ENCODE results near the gene ST3GAL3. TPM values are rescaled to one million over a fixed set of nuclear protein-coding genes. Genes with fewer than 3 reads are reported as not detected.

ST3GAL3 gene
- total RNA-seq, 2 donors from 2014 or later, result 25.3 to 34.9 TPM

DNA sequence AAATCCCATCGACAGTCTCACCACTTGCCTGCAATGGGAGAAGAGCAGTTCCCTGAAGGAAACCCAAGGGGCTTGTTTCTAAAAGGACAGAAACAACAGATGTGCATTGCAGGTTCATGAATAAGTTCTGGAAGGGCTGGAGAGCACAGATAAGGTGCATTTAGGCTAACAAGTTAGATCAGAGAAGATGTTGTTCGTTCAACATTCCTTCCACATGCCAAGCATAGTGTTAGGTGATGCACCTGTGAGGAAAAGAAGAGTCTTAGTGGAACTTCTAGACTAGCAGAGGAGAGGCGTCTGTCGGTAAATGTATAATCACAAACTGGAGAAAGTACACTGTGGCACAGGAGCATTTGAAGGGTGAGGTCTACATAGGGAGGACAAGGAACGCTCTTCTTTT lies 98.0 kb downstream of the ST3GAL3 start:
- DNase-seq (no peak), ATAC-seq (replicated peaks in 1 of 2) (no peak)
- H3K27ac Mint-ChIP-seq, result no peak overlapping the region
- peaks cover 6 to 18% of the 10 kb centered on the region in 2 donors for H3K36me3 Mint-ChIP-seq (ENCODE audit: insufficient read depth in 2 of 2)
- no peak overlapping the region for H3K4me3 Mint-ChIP-seq
- H3K9me3 Mint-ChIP-seq, result peaks cover 9 to 12% of the 10 kb centered on the region in 2 donors
- peaks cover 3% of the 10 kb centered on the region for H3K4me1 Mint-ChIP-seq (ENCODE audit: low read depth)
- no peaks in the 10 kb centered on the region for H3K27me3 Mint-ChIP-seq (ENCODE audit: low read depth)

DNA sequence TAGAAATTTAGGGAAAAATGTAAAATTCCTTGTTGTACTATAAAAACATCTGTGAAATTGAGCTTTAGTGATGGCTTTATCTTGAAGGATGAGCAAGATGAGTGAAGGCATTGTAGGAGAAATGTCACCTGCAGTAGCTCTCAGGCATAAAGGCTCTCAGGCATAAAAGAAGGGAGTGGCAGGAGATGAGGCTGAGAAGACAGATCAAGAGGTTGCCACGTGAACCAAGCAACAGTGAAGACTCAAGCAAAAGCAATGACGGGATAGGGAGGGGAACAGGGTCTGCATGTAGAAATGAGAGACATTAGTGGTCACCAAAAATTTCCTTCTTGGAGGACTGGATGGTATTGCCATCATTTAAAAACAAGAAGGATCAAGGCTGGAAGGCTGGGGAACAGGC lies 98.8 kb downstream of the ST3GAL3 start:
- H3K36me3 Mint-ChIP-seq (ENCODE audit: insufficient read depth in 2 of 2), result peaks cover 6 to 18% of the 10 kb centered on the region in 2 donors
- H3K27me3 Mint-ChIP-seq (ENCODE audit: low read depth), result no peaks in the 10 kb centered on the region
- H3K27ac Mint-ChIP-seq, result no peak overlapping the region
- H3K4me1 Mint-ChIP-seq (ENCODE audit: low read depth), result no peaks in the 10 kb centered on the region
- DNase-seq, result no peak
- no peak for ATAC-seq (replicated peaks in 1 of 2)
- peaks cover 9 to 12% of the 10 kb centered on the region in 2 donors for H3K9me3 Mint-ChIP-seq
- H3K4me3 Mint-ChIP-seq, result no peak overlapping the region

DNA sequence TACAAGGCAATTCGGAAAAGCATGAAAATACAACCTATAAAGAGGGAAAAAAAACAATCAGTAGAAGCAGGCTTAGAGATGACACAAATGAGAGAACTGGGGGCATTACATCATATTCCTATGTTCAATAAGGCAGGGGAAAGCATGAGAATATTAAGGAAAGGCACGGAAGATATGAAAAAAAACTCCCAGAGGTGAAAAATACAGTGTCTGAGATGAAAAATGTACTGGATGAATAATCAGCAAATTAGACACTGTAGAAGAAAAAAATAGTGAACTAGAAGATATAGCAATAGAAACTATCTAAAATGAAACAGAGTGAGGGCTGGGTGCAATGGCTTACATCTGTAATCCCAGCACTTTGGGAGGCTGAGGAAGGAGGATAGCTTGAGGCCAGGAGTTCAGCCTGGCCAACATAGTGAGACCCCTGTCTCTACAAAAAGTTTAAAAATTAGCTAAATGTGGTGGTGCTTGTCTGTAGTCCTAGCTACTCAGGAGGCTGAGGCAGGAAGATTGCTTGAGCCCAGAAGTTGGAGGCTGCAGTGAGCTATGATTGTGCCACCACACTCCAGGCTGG lies 101.8 kb downstream of the ST3GAL3 start:
- Mint-ChIP-seq H3K9me3 (peaks cover 9 to 12% of the 10 kb centered on the region in 2 donors), H3K4me1 (ENCODE audit: low read depth) (no peaks in the 10 kb centered on the region), H3K36me3 (ENCODE audit: insufficient read depth in 2 of 2) (peaks cover 6 to 18% of the 10 kb centered on the region in 2 donors), H3K4me3 (no peak overlapping the region), H3K27ac (no peak overlapping the region), H3K27me3 (ENCODE audit: low read depth) (no peaks in the 10 kb centered on the region)
- no peak for DNase-seq
- ATAC-seq (replicated peaks in 1 of 2), result no peak

DNA sequence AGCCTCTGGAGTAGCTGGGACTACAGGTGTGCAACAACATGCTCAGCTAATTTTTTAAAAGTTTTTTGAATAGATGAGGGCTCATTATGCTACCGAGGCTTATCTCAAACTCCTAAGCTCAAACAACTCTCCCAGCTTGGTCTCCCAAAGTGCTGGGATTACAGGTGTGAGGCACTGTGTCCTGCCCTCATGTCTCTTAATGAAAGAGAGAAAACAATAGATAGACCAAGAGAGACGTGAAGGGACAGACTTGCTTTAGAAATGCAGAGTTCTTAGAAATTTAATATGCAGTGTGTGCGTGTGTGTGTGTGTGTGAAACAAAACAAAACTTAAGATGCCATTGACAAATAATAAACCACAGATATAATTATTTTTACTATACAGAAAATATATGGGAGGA lies 105.2 kb downstream of the ST3GAL3 start:
- H3K27me3 Mint-ChIP-seq (ENCODE audit: low read depth), result no peaks in the 10 kb centered on the region
- no peak for DNase-seq
- H3K9me3 Mint-ChIP-seq, result peaks cover 6 to 14% of the 10 kb centered on the region in 2 donors
- no peaks in the 10 kb centered on the region for H3K4me1 Mint-ChIP-seq (ENCODE audit: low read depth)
- no peak overlapping the region for H3K27ac Mint-ChIP-seq
- no peak for ATAC-seq (replicated peaks in 1 of 2)
- peaks cover 12 to 28% of the 10 kb centered on the region in 2 donors for H3K36me3 Mint-ChIP-seq (ENCODE audit: insufficient read depth in 2 of 2)
- no peak overlapping the region for H3K4me3 Mint-ChIP-seq

DNA sequence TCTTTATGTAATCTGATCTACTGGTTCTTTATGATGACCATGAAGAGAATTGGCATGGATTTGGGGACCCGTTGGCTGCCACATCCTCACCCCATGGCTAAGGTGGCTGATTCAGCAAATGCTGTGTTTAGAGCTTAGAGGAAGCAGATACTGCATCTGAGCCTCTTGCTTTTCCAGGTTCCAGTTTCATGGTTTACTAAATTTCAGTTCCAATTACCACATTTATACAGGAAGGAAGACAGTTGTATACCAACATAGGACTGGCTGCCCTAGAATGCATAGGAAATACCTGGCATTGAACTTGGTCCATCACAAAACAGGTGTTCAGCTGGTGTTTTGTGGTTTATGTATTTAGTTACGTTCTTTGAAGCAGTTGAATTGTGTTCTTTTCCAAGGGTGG lies 107.1 kb downstream of the ST3GAL3 start:
- Mint-ChIP-seq H3K4me3 (no peak overlapping the region), H3K27ac (no peak overlapping the region), H3K27me3 (ENCODE audit: low read depth) (no peaks in the 10 kb centered on the region), H3K9me3 (peaks cover 0 to 6% of the 10 kb centered on the region in 2 donors), H3K36me3 (ENCODE audit: insufficient read depth in 2 of 2) (peaks cover 14 to 25% of the 10 kb centered on the region in 2 donors), H3K4me1 (ENCODE audit: low read depth) (no peaks in the 10 kb centered on the region)
- DNase-seq (no peak), ATAC-seq (replicated peaks in 1 of 2) (no peak)

DNA sequence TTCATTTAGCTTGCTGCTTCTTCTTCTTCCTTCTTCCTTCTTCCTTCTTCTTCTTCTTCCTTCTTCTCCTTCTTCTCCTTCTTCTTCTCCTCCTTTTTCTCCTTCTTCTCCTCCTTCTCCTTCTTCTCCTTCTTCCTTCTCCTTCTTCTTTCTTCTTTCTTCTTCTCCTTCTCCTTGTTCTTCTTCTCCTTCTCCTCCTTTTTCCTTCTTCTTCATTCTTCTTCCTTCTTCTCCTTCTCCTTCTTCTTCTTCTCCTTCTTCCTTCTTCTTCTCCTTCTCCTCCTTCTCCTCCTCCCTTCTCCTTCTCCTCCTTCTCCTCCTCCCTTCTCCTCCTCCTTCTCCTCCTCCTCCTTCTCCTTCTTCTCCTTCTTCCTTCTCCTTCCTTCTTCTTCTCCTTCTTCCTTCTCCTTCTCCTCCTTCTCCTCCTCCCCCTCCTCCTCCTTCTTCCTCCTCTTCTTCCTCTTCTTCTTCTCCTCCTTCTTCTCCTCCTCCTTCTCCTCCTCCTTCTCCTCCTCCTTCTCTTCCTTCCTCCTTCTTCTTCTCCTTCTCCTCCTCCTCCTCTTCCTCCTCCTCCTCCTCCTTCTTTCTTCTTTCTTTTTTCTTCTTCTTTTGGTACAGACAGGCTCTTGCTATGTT lies 110.1 kb downstream of the ST3GAL3 start:
- Mint-ChIP-seq H3K27ac (no peak overlapping the region), H3K4me3 (no peak overlapping the region), H3K4me1 (ENCODE audit: low read depth) (no peaks in the 10 kb centered on the region), H3K36me3 (ENCODE audit: insufficient read depth in 2 of 2) (peaks cover 16 to 26% of the 10 kb centered on the region in 2 donors), H3K9me3 (peaks cover 0 to 6% of the 10 kb centered on the region in 2 donors), H3K27me3 (ENCODE audit: low read depth) (no peaks in the 10 kb centered on the region)
- no peak for ATAC-seq (replicated peaks in 1 of 2)
- DNase-seq, result no peak

DNA sequence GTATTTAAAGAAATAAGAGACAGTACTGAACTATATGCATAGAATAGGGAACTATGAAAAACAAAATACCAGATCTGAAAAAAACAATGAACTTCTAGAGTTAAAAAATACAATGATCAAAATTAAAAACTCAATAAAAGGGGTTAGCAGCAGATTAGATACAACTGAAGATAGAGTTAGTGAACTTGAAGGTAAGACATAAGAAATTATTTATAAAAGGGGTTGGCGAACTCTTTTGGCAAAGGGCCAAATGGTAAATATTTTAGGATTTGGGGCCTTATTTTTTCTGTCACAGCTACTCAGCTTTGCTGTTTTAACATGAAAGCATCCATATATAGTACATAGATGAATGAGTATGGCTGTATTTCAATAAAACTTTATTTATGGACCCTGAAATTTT lies 111.4 kb downstream of the ST3GAL3 start:
- no peaks in the 10 kb centered on the region for H3K4me1 Mint-ChIP-seq (ENCODE audit: low read depth)
- DNase-seq, result no peak
- H3K9me3 Mint-ChIP-seq, result peaks cover 0 to 6% of the 10 kb centered on the region in 2 donors
- H3K36me3 Mint-ChIP-seq (ENCODE audit: insufficient read depth in 2 of 2), result peaks cover 16 to 26% of the 10 kb centered on the region in 2 donors
- no peak overlapping the region for H3K27ac Mint-ChIP-seq
- no peaks in the 10 kb centered on the region for H3K27me3 Mint-ChIP-seq (ENCODE audit: low read depth)
- no peak for ATAC-seq (replicated peaks in 1 of 2)
- no peak overlapping the region for H3K4me3 Mint-ChIP-seq

DNA sequence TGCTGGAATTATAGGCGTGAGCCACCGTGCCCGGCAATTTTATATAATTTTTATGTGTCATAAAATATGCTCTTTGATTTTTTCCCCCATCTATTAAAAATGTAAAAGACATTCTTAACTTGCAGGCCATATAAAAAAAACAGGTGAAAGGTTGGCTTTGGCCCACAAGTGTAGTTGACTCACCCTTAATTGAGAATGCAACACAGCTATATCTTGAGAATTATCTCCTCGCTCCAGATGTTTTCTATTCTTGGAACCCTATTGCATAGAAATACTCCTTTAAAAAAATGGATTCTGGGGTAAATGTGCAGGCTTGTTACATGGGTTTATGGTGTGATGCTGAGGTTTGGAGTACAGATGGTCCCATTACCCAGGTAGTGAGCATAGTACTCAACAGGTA lies 112.0 kb downstream of the ST3GAL3 start:
- ATAC-seq (replicated peaks in 1 of 2), result no peak
- no peak for DNase-seq
- Mint-ChIP-seq H3K4me1 (ENCODE audit: low read depth) (no peaks in the 10 kb centered on the region), H3K4me3 (no peak overlapping the region), H3K36me3 (ENCODE audit: insufficient read depth in 2 of 2) (peaks cover 16 to 26% of the 10 kb centered on the region in 2 donors), H3K9me3 (peaks cover 0 to 6% of the 10 kb centered on the region in 2 donors), H3K27ac (no peak overlapping the region), H3K27me3 (ENCODE audit: low read depth) (no peaks in the 10 kb centered on the region)

DNA sequence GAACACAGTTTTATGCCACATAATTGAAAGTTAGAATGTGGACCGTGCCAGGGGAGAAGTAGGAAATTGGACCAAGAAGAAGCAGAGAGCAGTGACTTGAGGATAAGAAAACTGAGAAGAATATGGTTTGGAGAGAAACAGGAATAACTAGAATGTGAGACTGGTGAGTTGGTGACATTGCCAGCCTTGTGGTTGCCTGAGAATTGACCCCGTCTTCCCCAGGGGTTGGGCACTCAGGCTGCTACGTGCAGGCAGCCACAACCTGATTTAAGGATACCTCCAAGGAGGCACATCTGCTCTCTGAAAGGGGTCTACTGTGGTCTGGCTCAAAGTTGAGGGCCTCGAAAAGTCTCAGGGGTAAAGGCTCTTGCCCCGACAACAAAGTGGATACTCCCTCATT lies 114.1 kb downstream of the ST3GAL3 start:
- peaks cover 10 to 18% of the 10 kb centered on the region in 2 donors for H3K36me3 Mint-ChIP-seq (ENCODE audit: insufficient read depth in 2 of 2)
- ATAC-seq (replicated peaks in 1 of 2), result no peak
- H3K9me3 Mint-ChIP-seq, result peaks cover 0 to 6% of the 10 kb centered on the region in 2 donors
- H3K27me3 Mint-ChIP-seq (ENCODE audit: low read depth), result no peaks in the 10 kb centered on the region
- H3K4me1 Mint-ChIP-seq (ENCODE audit: low read depth), result no peaks in the 10 kb centered on the region
- H3K27ac Mint-ChIP-seq, result no peak overlapping the region
- no peak overlapping the region for H3K4me3 Mint-ChIP-seq
- no peak for DNase-seq

DNA sequence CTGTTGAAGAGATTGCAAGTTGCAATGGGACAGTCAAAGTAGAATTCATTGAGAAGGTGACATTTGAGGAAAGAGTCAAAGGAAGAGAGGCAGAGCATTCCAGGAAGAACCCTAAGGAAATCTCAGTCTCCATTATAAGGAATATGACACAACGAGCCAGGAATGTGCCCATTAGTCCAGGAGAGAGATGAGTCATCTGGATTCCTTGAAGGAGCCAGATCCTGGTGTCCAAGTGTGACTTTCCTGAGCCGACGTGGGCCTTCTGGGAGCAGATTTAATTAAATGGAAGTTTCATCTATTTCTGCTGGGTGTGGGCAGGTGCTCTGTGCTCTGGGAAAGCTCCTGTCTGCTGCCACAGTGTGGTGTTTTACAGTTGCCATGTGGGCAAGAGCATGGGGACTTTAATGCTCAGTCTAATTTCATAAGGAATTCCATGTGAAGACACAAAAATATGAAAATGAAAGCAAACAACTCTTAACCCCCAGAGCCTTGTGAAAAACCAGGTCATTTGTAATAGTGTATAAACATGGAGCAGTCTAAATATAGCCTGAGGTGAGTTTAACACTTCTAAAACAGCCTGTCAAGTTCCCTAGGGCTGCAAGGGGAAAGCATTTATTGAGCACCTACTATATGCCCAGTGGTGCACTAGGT lies 114.8 kb downstream of the ST3GAL3 start:
- Mint-ChIP-seq H3K4me1 (ENCODE audit: low read depth) (no peaks in the 10 kb centered on the region), H3K27ac (no peak overlapping the region), H3K36me3 (ENCODE audit: insufficient read depth in 2 of 2) (peaks cover 10 to 17% of the 10 kb centered on the region in 2 donors), H3K27me3 (ENCODE audit: low read depth) (no peaks in the 10 kb centered on the region), H3K9me3 (peaks cover 0 to 6% of the 10 kb centered on the region in 2 donors), H3K4me3 (no peak overlapping the region)
- DNase-seq (no peak), ATAC-seq (replicated peaks in 1 of 2) (no peak)

DNA sequence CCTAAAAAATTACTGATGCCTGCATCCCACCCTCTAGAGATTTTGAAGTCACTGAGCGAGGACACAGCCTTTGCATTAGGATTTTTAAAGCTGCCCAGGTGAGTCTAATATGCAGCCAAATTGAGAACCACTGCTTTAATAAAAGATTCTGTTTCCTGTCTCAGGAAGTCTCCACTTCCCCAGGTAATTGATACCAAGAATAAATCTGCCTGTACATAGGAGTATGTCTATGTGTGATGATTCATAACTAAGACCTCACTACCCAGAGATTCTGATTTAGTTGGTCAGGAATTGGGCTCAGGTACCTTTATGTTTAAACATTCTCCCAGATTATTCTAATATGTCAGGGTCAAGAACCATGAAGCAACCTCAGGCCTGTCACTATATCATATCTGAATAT lies 117.5 kb downstream of the ST3GAL3 start:
- Mint-ChIP-seq H3K4me3 (no peak overlapping the region), H3K36me3 (ENCODE audit: insufficient read depth in 2 of 2) (peaks cover 0 to under 1% of the 10 kb centered on the region in 2 donors), H3K27me3 (ENCODE audit: low read depth) (no peaks in the 10 kb centered on the region), H3K9me3 (no peaks in the 10 kb centered on the region), H3K4me1 (ENCODE audit: low read depth) (no peaks in the 10 kb centered on the region), H3K27ac (no peak overlapping the region)
- ATAC-seq (replicated peaks in 1 of 2), result no peak
- DNase-seq, result no peak

DNA sequence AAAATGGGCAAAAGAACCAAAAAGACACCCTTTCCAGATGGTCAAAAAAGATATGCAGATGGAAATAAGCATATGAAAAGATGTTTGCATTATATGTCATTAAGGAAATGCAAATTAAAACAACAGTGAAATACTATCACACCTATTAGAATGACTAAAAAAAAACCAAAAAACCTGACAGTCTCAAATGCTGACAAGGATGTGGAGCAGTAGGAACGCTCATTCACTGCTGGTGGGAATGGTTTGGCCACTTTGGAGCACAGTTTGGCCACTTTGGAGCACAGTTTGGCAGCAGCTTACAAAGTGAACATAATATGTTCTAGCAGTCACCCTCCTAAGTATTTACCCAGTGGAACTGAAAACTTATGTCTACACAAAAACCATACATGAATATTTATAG lies 121.2 kb downstream of the ST3GAL3 start:
- Mint-ChIP-seq H3K27me3 (ENCODE audit: low read depth) (no peaks in the 10 kb centered on the region), H3K9me3 (peaks cover 0 to 2% of the 10 kb centered on the region in 2 donors), H3K4me1 (ENCODE audit: low read depth) (peaks cover 35% of the 10 kb centered on the region), H3K4me3 (no peak overlapping the region), H3K27ac (no peak overlapping the region), H3K36me3 (ENCODE audit: insufficient read depth in 2 of 2) (peaks cover 0 to 2% of the 10 kb centered on the region in 2 donors)
- ATAC-seq (replicated peaks in 1 of 2), result no peak
- DNase-seq, result no peak

DNA sequence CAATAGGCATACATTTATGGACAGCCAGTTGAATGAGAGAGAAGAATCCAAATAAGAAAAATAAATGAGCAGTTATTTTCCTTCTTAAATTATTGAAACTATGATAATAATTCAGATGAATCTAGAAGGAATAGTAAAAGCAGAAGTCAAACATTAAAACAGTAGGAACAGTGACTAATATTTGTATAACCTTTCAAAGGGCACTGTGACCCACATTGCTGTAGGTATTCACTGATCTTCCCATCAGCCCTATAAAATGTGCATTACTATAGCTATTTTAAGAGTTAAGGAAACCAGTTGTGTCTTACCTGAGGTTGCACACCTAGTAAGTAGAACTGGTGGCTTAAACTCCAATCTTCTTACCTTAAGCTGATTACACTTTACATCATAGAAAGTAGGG lies 123.5 kb downstream of the ST3GAL3 start:
- Mint-ChIP-seq H3K27ac (peak overlapping the region; percentile 3), H3K9me3 (peaks cover 0 to 2% of the 10 kb centered on the region in 2 donors), H3K4me3 (peak overlapping the region; percentile 0 to 57), H3K27me3 (ENCODE audit: low read depth) (no peaks in the 10 kb centered on the region), H3K36me3 (ENCODE audit: insufficient read depth in 2 of 2) (peaks cover under 1 to 9% of the 10 kb centered on the region in 2 donors), H3K4me1 (ENCODE audit: low read depth) (peaks cover 58% of the 10 kb centered on the region)
- no peak for DNase-seq
- no peak for ATAC-seq (replicated peaks in 1 of 2)
